Neural progenitor cell (in vitro differentiated cells): ENCODE results near the gene ICA1L. TPM values are rescaled to one million over a fixed set of nuclear protein-coding genes. Genes with fewer than 3 reads are reported as not detected.
"Not testable (repeated sequence)": the region's sequence is repeated elsewhere in the genome, so short reads cannot be mapped to it uniquely, and the experiment has no call there.

Source experiments
- DNase-seq: peaks from one replicate; pipeline ENCODE4 v3.0.0-alpha.2; 2016; ENCODE audit warnings: low spot score
- H2AFZ ChIP-seq: fragments of 200-600 bp; sonication (generic); replicated peaks from 2 replicates; pipeline ENCODE4 v1.6.1; 2016; ENCODE audit warnings: antibody characterized with exemption
- H3F3A ChIP-seq: fragments of 200-600 bp; sonication (generic); 2 replicates; pipeline ENCODE4 v1.6.1; 2016; ENCODE audit warnings: antibody characterized with exemption, low read depth
- H3K27ac ChIP-seq: fragments of 200-600 bp; sonication (generic); 2 replicates; pipeline ENCODE4 v1.5.1; 2016; ENCODE audit warnings: mild to moderate bottlenecking
- H3K27me3 ChIP-seq: fragments of 200-600 bp; sonication (generic); 2 replicates; pipeline ENCODE4 v1.6.1; 2016; ENCODE audit warnings: mild to moderate bottlenecking, moderate library complexity
- H3K36me3 ChIP-seq: fragments of 200-600 bp; sonication (generic); 2 replicates; pipeline ENCODE4 v1.5.1; 2016
- H3K4me1 ChIP-seq: fragments of 200-600 bp; sonication (generic); 2 replicates; pipeline ENCODE4 v1.6.1; 2016; ENCODE audit warnings: mixed run types
- H3K4me2 ChIP-seq: fragments of 200-600 bp; sonication (generic); 2 replicates; pipeline ENCODE4 v1.6.1; 2016
- H3K4me3 ChIP-seq: fragments of 200-600 bp; sonication (generic); 2 replicates; pipeline ENCODE4 v1.5.1; 2016
- H3K79me2 ChIP-seq: fragments of 200-600 bp; sonication (generic); 2 replicates; pipeline ENCODE4 v1.6.1; 2016; ENCODE audit warnings: low read depth
- H3K9ac ChIP-seq: fragments of 200-600 bp; sonication (generic); 2 replicates; pipeline ENCODE4 v1.6.1; 2016
- H3K9me3 ChIP-seq: fragments of 200-600 bp; sonication (generic); 2 replicates; pipeline ENCODE4 v1.5.1; 2016; ENCODE audit warnings: low read depth
- H4K20me1 ChIP-seq: fragments of 200-600 bp; sonication (generic); 2 replicates; pipeline ENCODE4 v1.6.1; 2016; ENCODE audit warnings: low read depth
- H3K27ac Mint-ChIP-seq: 3 replicates; pipeline ENCODE4 v1.8.0; 2021; ENCODE audit warnings: mixed read lengths
- H3K27me3 Mint-ChIP-seq: 2 replicates; pipeline ENCODE4 v1.8.0; 2022; ENCODE audit warnings: low read depth, mild to moderate bottlenecking, inconsistent platforms, moderate library complexity, mixed read lengths; ENCODE audit not compliant: insufficient read depth
- H3K36me3 Mint-ChIP-seq: 3 replicates; pipeline ENCODE4 v1.8.0; 2021; ENCODE audit warnings: mixed read lengths
- H3K4me1 Mint-ChIP-seq: 3 replicates; pipeline ENCODE4 v1.8.0; 2021; ENCODE audit warnings: mixed read lengths
- H3K4me3 Mint-ChIP-seq: 3 replicates; pipeline ENCODE4 v1.8.0; 2021; ENCODE audit warnings: mild to moderate bottlenecking, moderate library complexity, mixed read lengths
- H3K9me3 Mint-ChIP-seq: 3 replicates; pipeline ENCODE4 v1.8.0; 2020; ENCODE audit warnings: mixed read lengths
- EZH2 ChIP-seq: fragments of 200-600 bp; sonication (generic); IDR thresholded peaks from 2 replicates; pipeline ENCODE4 v1.6.1; 2017; ENCODE audit warnings: antibody characterized with exemption, mild to moderate bottlenecking, moderate library complexity
- EZH2phosphoT487 ChIP-seq: fragments of 200-600 bp; sonication (generic); IDR thresholded peaks from 2 replicates; pipeline ENCODE4 v1.6.1; 2017; ENCODE audit warnings: antibody characterized with exemption
- total RNA-seq: library from RNA; depleted of rRNA; stranded (reverse); fragments of >200 nt; gene quantifications from 2 replicates; pipeline ENCODE4 v1.2.3, GENCODE V29; 2015; ENCODE audit warnings: low replicate concordance
- TF ChIP-seq, protein P1 (sequence below): fragments of 200-600 bp; sonication (generic); IDR thresholded peaks from 2 replicates; pipeline ENCODE4 v1.5.1; 2017; ENCODE audit warnings: antibody characterized with exemption, mild to moderate bottlenecking

ICA1L gene
- total RNA-seq, 1 donor from 2014 or later: 27.5 TPM

GRCh38 chr2:202908186-202908585 is 36.6 kb upstream of the ICA1L start:
- TF ChIP-seq, protein P1, sequence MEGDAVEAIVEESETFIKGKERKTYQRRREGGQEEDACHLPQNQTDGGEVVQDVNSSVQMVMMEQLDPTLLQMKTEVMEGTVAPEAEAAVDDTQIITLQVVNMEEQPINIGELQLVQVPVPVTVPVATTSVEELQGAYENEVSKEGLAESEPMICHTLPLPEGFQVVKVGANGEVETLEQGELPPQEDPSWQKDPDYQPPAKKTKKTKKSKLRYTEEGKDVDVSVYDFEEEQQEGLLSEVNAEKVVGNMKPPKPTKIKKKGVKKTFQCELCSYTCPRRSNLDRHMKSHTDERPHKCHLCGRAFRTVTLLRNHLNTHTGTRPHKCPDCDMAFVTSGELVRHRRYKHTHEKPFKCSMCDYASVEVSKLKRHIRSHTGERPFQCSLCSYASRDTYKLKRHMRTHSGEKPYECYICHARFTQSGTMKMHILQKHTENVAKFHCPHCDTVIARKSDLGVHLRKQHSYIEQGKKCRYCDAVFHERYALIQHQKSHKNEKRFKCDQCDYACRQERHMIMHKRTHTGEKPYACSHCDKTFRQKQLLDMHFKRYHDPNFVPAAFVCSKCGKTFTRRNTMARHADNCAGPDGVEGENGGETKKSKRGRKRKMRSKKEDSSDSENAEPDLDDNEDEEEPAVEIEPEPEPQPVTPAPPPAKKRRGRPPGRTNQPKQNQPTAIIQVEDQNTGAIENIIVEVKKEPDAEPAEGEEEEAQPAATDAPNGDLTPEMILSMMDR: no peak
- TF ChIP-seq EZH2 (no peak), EZH2phosphoT487 (no peak)
- Histone ChIP-seq H3K4me1 (peaks cover 7% of the 10 kb centered on the region), H3K27ac (no peak overlapping the region), H3K9me3 (no peaks in the 10 kb centered on the region), H3K79me2 (peaks cover 83% of the 10 kb centered on the region), H3K9ac (no peak overlapping the region), H3F3A (peaks cover 16% of the 10 kb centered on the region), H2AFZ (no peak overlapping the region), H3K27me3 (no peaks in the 10 kb centered on the region), H3K36me3 (peaks cover 17% of the 10 kb centered on the region), H4K20me1 (no peaks in the 10 kb centered on the region), H3K4me3 (no peak overlapping the region), H3K4me2 (no peak overlapping the region)
- peaks cover 21% of the 10 kb centered on the region for H3K36me3 Mint-ChIP-seq
- no peak for DNase-seq
- peaks cover 13% of the 10 kb centered on the region for H3K4me1 Mint-ChIP-seq
- H3K27ac Mint-ChIP-seq: peak overlapping the region; percentile 57
- H3K9me3 Mint-ChIP-seq: peaks cover 16% of the 10 kb centered on the region
- H3K27me3 Mint-ChIP-seq: no peaks in the 10 kb centered on the region
- no peak overlapping the region for H3K4me3 Mint-ChIP-seq

GRCh38 chr2:202905507-202905906 is 33.9 kb upstream of the ICA1L start:
- Mint-ChIP-seq H3K36me3 (peaks cover 21% of the 10 kb centered on the region), H3K9me3 (peaks cover 16% of the 10 kb centered on the region)
- H3K4me2 ChIP-seq, H3K27ac ChIP-seq, H3K27me3 Mint-ChIP-seq, H3K9me3 ChIP-seq, H3F3A ChIP-seq, H2AFZ ChIP-seq, H3K4me3 ChIP-seq, DNase-seq, H3K4me3 Mint-ChIP-seq, H3K4me1 Mint-ChIP-seq, H3K27me3 ChIP-seq, H4K20me1 ChIP-seq, H3K27ac Mint-ChIP-seq, H3K4me1 ChIP-seq, H3K9ac ChIP-seq: not testable (repeated sequence)
- Histone ChIP-seq H3K79me2 (peaks cover 77% of the 10 kb centered on the region), H3K36me3 (peaks cover 17% of the 10 kb centered on the region)

GRCh38 chr2:202885190-202885589 is 13.6 kb upstream of the ICA1L start:
- Mint-ChIP-seq H3K4me1 (no peaks in the 10 kb centered on the region), H3K27ac (no peak overlapping the region), H3K4me3 (no peak overlapping the region), H3K27me3 (no peaks in the 10 kb centered on the region), H3K9me3 (no peaks in the 10 kb centered on the region), H3K36me3 (peaks cover 17% of the 10 kb centered on the region)
- Histone ChIP-seq H3K27ac (no peak overlapping the region), H3K4me3 (no peak overlapping the region), H3F3A (no peaks in the 10 kb centered on the region), H3K4me2 (no peak overlapping the region), H3K79me2 (no peaks in the 10 kb centered on the region), H3K4me1 (no peaks in the 10 kb centered on the region), H2AFZ (no peak overlapping the region), H3K36me3 (peaks cover 12% of the 10 kb centered on the region), H3K9ac (no peak overlapping the region), H3K27me3 (no peaks in the 10 kb centered on the region), H3K9me3 (no peaks in the 10 kb centered on the region), H4K20me1 (no peaks in the 10 kb centered on the region)
- DNase-seq: no peak
- no peak for TF ChIP-seq EZH2phosphoT487
- TF ChIP-seq EZH2: no peak
- TF ChIP-seq, protein P1: no peak

DNA sequence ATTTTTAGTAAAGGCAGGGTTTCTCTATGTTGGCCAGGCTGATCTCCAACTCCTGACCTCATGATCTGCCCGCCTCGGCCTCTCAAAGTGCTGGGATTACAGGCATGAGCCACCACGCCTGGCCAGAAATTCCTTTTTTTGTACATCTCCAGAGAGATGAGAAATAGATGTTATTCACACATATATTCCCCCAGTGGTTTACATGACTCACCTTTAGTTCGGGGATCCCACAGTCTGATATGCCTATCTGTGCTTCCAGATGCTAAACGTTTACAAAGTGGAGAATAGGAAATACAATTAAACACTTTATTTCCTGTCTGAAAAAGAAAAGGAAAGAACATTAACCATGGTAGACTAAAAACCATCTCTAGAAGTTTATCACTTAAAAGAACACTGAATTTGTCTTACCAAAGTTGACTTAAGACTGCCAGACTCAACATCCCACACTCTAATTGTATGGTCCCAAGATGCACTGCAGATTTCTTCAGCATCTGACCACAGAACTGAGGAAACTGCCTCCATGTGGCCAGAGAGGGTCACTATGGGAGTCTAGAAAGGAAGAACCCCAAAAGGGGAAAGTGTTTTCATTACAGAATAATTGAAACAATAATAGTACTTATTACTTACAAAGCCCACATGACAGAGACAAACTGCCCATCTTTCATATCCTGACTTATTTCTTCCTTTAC is 12.6 kb upstream of the ICA1L start:
- Histone ChIP-seq H3K9ac (no peak overlapping the region), H3K79me2 (no peaks in the 10 kb centered on the region), H3K27ac (no peak overlapping the region), H2AFZ (no peak overlapping the region), H3K36me3 (peaks cover 11% of the 10 kb centered on the region), H3K4me2 (no peak overlapping the region), H3K4me1 (no peaks in the 10 kb centered on the region), H3F3A (no peaks in the 10 kb centered on the region), H4K20me1 (no peaks in the 10 kb centered on the region), H3K9me3 (no peaks in the 10 kb centered on the region), H3K27me3 (no peaks in the 10 kb centered on the region), H3K4me3 (no peak overlapping the region)
- H3K27ac Mint-ChIP-seq: no peak overlapping the region
- no peaks in the 10 kb centered on the region for H3K9me3 Mint-ChIP-seq
- no peak overlapping the region for H3K4me3 Mint-ChIP-seq
- DNase-seq: no peak
- TF ChIP-seq EZH2phosphoT487 (no peak), EZH2 (no peak)
- TF ChIP-seq, protein P1: no peak
- peaks cover 17% of the 10 kb centered on the region for H3K36me3 Mint-ChIP-seq
- H3K27me3 Mint-ChIP-seq: no peaks in the 10 kb centered on the region
- no peaks in the 10 kb centered on the region for H3K4me1 Mint-ChIP-seq
